ENCODE data around the gene COL6A3.

GRCh38 chr2:237371856-237372255 is 42.1 kb downstream of the COL6A3 start:
- TF ChIP-seq CTCF (conservative IDR thresholded peaks at IDR 0.05) (no peak), EZH2 (IDR thresholded peaks at IDR 0.05; ENCODE audit: low read depth) (no peak)

Measured in PC-9 (cell line).